GM23338 (cell line): ENCODE measurements around the gene GPR3. TPM values are rescaled to one million over a fixed set of nuclear protein-coding genes. Genes with fewer than 3 reads are reported as not detected.

ENCODE experiments used
- ATAC-seq: fragments of 200-7000 bp; cut with Tn5 transposase; 3 replicates; pipeline ENCODE4 v1.9.1; 2020
- DNase-seq: peaks from one replicate; pipeline ENCODE4 v3.0.0-alpha.2; 2015; ENCODE audit warnings: low spot score
- H2AFZ ChIP-seq: fragments of 200-600 bp; sonication (generic); 2 replicates; pipeline ENCODE4 v1.8.0; 2016; ENCODE audit warnings: antibody characterized with exemption, mild to moderate bottlenecking, moderate library complexity
- H3F3A ChIP-seq: fragments of 200-600 bp; sonication (generic); replicated peaks from 2 replicates; pipeline ENCODE4 v1.8.0; 2017; ENCODE audit warnings: antibody characterized with exemption, mixed run types, low read depth
- H3K27ac ChIP-seq: fragments of 200-600 bp; sonication (generic); 2 replicates; pipeline ENCODE4 v1.6.1; 2016; ENCODE audit warnings: low read depth
- H3K27me3 ChIP-seq: fragments of 200-600 bp; sonication (generic); 2 replicates; pipeline ENCODE4 v1.8.0; 2016; ENCODE audit warnings: mild to moderate bottlenecking, mixed run types, moderate library complexity; ENCODE audit not compliant: insufficient read depth
- H3K36me3 ChIP-seq: fragments of 200-600 bp; sonication (generic); 2 replicates; pipeline ENCODE4 v1.8.0; 2016; ENCODE audit warnings: mild to moderate bottlenecking; ENCODE audit not compliant: insufficient read depth
- H3K4me1 ChIP-seq: fragments of 200-600 bp; sonication (generic); 2 replicates; pipeline ENCODE4 v1.8.0; 2016; ENCODE audit warnings: mild to moderate bottlenecking, moderate library complexity; ENCODE audit not compliant: insufficient read depth
- H3K4me2 ChIP-seq: fragments of 200-600 bp; sonication (generic); 2 replicates; pipeline ENCODE4 v1.7.1; 2017; ENCODE audit warnings: mixed run types
- H3K4me3 ChIP-seq: fragments of 200-600 bp; sonication (generic); 2 replicates; pipeline ENCODE4 v1.6.1; 2016; ENCODE audit warnings: mixed run types
- H3K79me2 ChIP-seq: fragments of 200-600 bp; sonication (generic); replicated peaks from 2 replicates; pipeline ENCODE4 v1.8.0; 2017; ENCODE audit warnings: mild to moderate bottlenecking; ENCODE audit not compliant: insufficient read depth
- H3K9me2 ChIP-seq: fragments of 200-600 bp; sonication (generic); 2 replicates; pipeline ENCODE4 v1.8.0; 2017; ENCODE audit not compliant: insufficient read depth
- H4K20me1 ChIP-seq: fragments of 200-600 bp; sonication (generic); replicated peaks from 2 replicates; pipeline ENCODE4 v1.8.0; 2017; ENCODE audit warnings: mild to moderate bottlenecking; ENCODE audit not compliant: insufficient read depth
- H3K27ac Mint-ChIP-seq: 2 replicates; pipeline ENCODE4 v1.8.0; 2020; ENCODE audit warnings: inconsistent platforms, mild to moderate bottlenecking, moderate library complexity, mixed read lengths
- H3K27me3 Mint-ChIP-seq: 3 replicates; pipeline ENCODE4 v1.8.0; 2022; ENCODE audit warnings: low read depth, mild to moderate bottlenecking, moderate library complexity, mixed read lengths, inconsistent platforms; ENCODE audit not compliant: insufficient read depth, poor library complexity
- H3K36me3 Mint-ChIP-seq: 3 replicates; pipeline ENCODE4 v1.8.0; 2021; ENCODE audit warnings: low read depth, mild to moderate bottlenecking, inconsistent platforms, moderate library complexity, mixed read lengths
- H3K4me1 Mint-ChIP-seq: 3 replicates; pipeline ENCODE4 v1.8.0; 2020; ENCODE audit warnings: mild to moderate bottlenecking, inconsistent platforms, mixed read lengths
- H3K4me3 Mint-ChIP-seq: 3 replicates; pipeline ENCODE4 v1.8.0; 2021; ENCODE audit warnings: moderate library complexity, mild to moderate bottlenecking, inconsistent platforms, mixed read lengths
- H3K9me3 Mint-ChIP-seq: 3 replicates; pipeline ENCODE4 v1.8.0; 2020; ENCODE audit warnings: moderate library complexity, mild to moderate bottlenecking, inconsistent platforms, mixed read lengths
- CREB1 ChIP-seq: fragments of 250-450 bp; sonication (Bioruptor Pico); IDR thresholded peaks from 2 replicates; pipeline ENCODE4 v1.5.0; 2020; ENCODE audit warnings: low read depth, mild to moderate bottlenecking, moderate library complexity
- ETS1 ChIP-seq: IDR thresholded peaks from 2 replicates; pipeline ENCODE4 v1.6.1; 2016; ENCODE audit warnings: antibody characterized with exemption
- EZH2 ChIP-seq: fragments of 200-600 bp; sonication (generic); IDR thresholded peaks from one replicate; pipeline ENCODE4 v1.8.0; 2017; ENCODE audit warnings: antibody characterized with exemption, mild to moderate bottlenecking, low read depth; ENCODE audit not compliant: unreplicated experiment
- EZH2phosphoT487 ChIP-seq: fragments of 200-600 bp; sonication (generic); IDR thresholded peaks from one replicate; pipeline ENCODE4 v1.8.1; 2018; ENCODE audit warnings: antibody characterized with exemption; ENCODE audit not compliant: unreplicated experiment
- JUNB ChIP-seq: IDR thresholded peaks from one replicate; pipeline ENCODE4 v1.6.1; 2016; ENCODE audit warnings: antibody characterized with exemption; ENCODE audit not compliant: unreplicated experiment
- NANOG ChIP-seq: IDR thresholded peaks from 2 replicates; pipeline ENCODE4 v1.6.1; 2016; ENCODE audit warnings: antibody characterized with exemption, borderline replicate concordance
- POLR2AphosphoS5 ChIP-seq: IDR thresholded peaks from 2 replicates; pipeline ENCODE4 v1.6.1; 2016; ENCODE audit warnings: antibody characterized with exemption, low read depth
- REST ChIP-seq: IDR thresholded peaks from one replicate; pipeline ENCODE4 v1.6.1; 2018; ENCODE audit warnings: antibody characterized with exemption; ENCODE audit not compliant: unreplicated experiment
- STAT1 ChIP-seq: IDR thresholded peaks from one replicate; pipeline ENCODE4 v1.6.1; 2016; ENCODE audit warnings: antibody characterized with exemption; ENCODE audit not compliant: unreplicated experiment
- ZNF114 ChIP-seq: fragments of 250-450 bp; sonication (Bioruptor Pico); IDR thresholded peaks from 2 replicates; pipeline ENCODE4 v1.5.0; 2020; ENCODE audit warnings: mild to moderate bottlenecking, moderate library complexity
- ZNF331 ChIP-seq: fragments of 250-450 bp; sonication (Bioruptor Pico); IDR thresholded peaks from 2 replicates; pipeline ENCODE4 v1.5.0; 2020; ENCODE audit warnings: low read depth, mild to moderate bottlenecking, moderate library complexity
- polyA plus RNA-seq: library from polyadenylated mRNA; unstranded; fragments of >200 nt; fragmentation: Nextera tagmentation; extraction: Ambion mirVana; gene quantifications from 2 replicates; pipeline ENCODE4 v1.2.1, GENCODE V29; 2016
- total RNA-seq: library from RNA; depleted of rRNA; stranded (reverse); fragments of >200 nt; shearing (Covaris generic); gene quantifications from 2 replicates; pipeline ENCODE4 v1.2.3, GENCODE V29; 2014

Gene GPR3
- total and polyA plus RNA-seq, 2 experiments from 2014 or later: 5.9 to 9.1 TPM

GRCh38 chr1:27399251-27400025, 7.0 kb downstream of the GPR3 start:
- peaks cover 23% of the 10 kb centered on the region for H3K27me3 Mint-ChIP-seq
- no peaks in the 10 kb centered on the region for H3K27me3 ChIP-seq
- H3K4me1 Mint-ChIP-seq: peaks cover 62% of the 10 kb centered on the region
- no peak overlapping the region for H3K4me3 ChIP-seq
- H3F3A ChIP-seq: peaks cover 26% of the 10 kb centered on the region
- H2AFZ ChIP-seq: 0 out of 2 replicates have a peak overlapping the region, but pooled peaks have one; percentile 47
- TF ChIP-seq ETS1 (no peak), STAT1 (no peak), JUNB (no peak), ZNF114 (CRISPR knock-in tag) (no peak), EZH2phosphoT487 (no peak), CREB1 (CRISPR knock-in tag) (no peak)
- H3K27ac Mint-ChIP-seq: no peak overlapping the region
- H3K79me2 ChIP-seq: no peaks in the 10 kb centered on the region
- no peaks in the 10 kb centered on the region for H4K20me1 ChIP-seq
- H3K9me2 ChIP-seq: no peaks in the 10 kb centered on the region
- H3K4me3 Mint-ChIP-seq: no peak overlapping the region
- H3K4me1 ChIP-seq: peaks cover 34% of the 10 kb centered on the region
- peaks cover 7% of the 10 kb centered on the region; the same call in 1 of the 3 replicates for H3K36me3 Mint-ChIP-seq
- H3K27ac ChIP-seq: peak overlapping the region; percentile 55
- ATAC-seq (no peak), DNase-seq (no peak)
- no peaks in the 10 kb centered on the region for H3K36me3 ChIP-seq
- H3K4me2 ChIP-seq: no peak overlapping the region
- H3K9me3 Mint-ChIP-seq: no peaks in the 10 kb centered on the region

GRCh38 chr1:27400082-27400962, 7.9 kb downstream of the GPR3 start:
- Mint-ChIP-seq H3K36me3 (peaks cover 4% of the 10 kb centered on the region; the same call in 1 of the 3 replicates), H3K27ac (no peak overlapping the region), H3K4me3 (no peak overlapping the region), H3K27me3 (peaks cover 20% of the 10 kb centered on the region), H3K4me1 (peaks cover 63% of the 10 kb centered on the region), H3K9me3 (no peaks in the 10 kb centered on the region)
- Histone ChIP-seq H3K27ac (no peak overlapping the region), H3K79me2 (no peaks in the 10 kb centered on the region), H3K4me1 (peaks cover 43% of the 10 kb centered on the region), H3K4me2 (no peak overlapping the region), H3K36me3 (no peaks in the 10 kb centered on the region), H3F3A (peaks cover 22% of the 10 kb centered on the region), H3K27me3 (no peaks in the 10 kb centered on the region), H4K20me1 (no peaks in the 10 kb centered on the region), H3K9me2 (no peaks in the 10 kb centered on the region), H3K4me3 (no peak overlapping the region), H2AFZ (no peak overlapping the region)
- ATAC-seq (no peak), DNase-seq (peak; percentile 43)
- TF ChIP-seq CREB1 (CRISPR knock-in tag) (no peak), JUNB (no peak), ZNF331 (no peak), STAT1 (no peak), NANOG (no peak), EZH2 (no peak), REST (no peak), ZNF114 (CRISPR knock-in tag) (no peak), EZH2phosphoT487 (no peak), POLR2AphosphoS5 (no peak)
